Activated T-cell treated with anti-CD3 and anti-CD28 coated beads, Interleukin-2, amount 50 U/mL, for 4 hours (primary cell): ENCODE data around the gene ROR1. TPM values are rescaled to one million over a fixed set of nuclear protein-coding genes. Genes with fewer than 3 reads are reported as not detected.

Source experiments
- ATAC-seq, 2 donors: fragments of 200-7000 bp; cut with Tn5 transposase; one replicate each; pipeline ENCODE4 v1.10.0; 2021
- DNase-seq: peaks from one replicate; pipeline ENCODE4 v3.0.0-alpha.2; 2020
- H3K27me3 Mint-ChIP-seq: one replicate; pipeline ENCODE4 v1.8.0; 2021; ENCODE audit warnings: low read depth, mixed read lengths
- H3K36me3 Mint-ChIP-seq: one replicate; pipeline ENCODE4 v1.8.0; 2022; ENCODE audit warnings: mixed read lengths; ENCODE audit not compliant: insufficient read depth
- H3K4me1 Mint-ChIP-seq: one replicate; pipeline ENCODE4 v1.8.0; 2021; ENCODE audit warnings: low read depth, mixed read lengths
- H3K4me3 Mint-ChIP-seq: one replicate; pipeline ENCODE4 v1.8.0; 2021; ENCODE audit warnings: mild to moderate bottlenecking, moderate library complexity, mixed read lengths
- H3K9me3 Mint-ChIP-seq: one replicate; pipeline ENCODE4 v1.8.0; 2021; ENCODE audit warnings: mixed read lengths
- total RNA-seq, 3 donors: library from RNA; stranded (reverse); gene quantifications; one replicate each; pipeline ENCODE4 v1.2.1, GENCODE V29; 2021

ROR1 gene
- total RNA-seq, 3 donors from 2014 or later: 0.08 to 0.38 (median 0.18) TPM

- no peaks in the 10 kb centered on the region for H3K4me1 Mint-ChIP-seq
- ATAC-seq (no peak), DNase-seq (no peak)
- H3K36me3 Mint-ChIP-seq: no peaks in the 10 kb centered on the region
- peaks cover 4% of the 10 kb centered on the region for H3K27me3 Mint-ChIP-seq
- no peak overlapping the region for H3K4me3 Mint-ChIP-seq
- H3K9me3 Mint-ChIP-seq: no peaks in the 10 kb centered on the region
Measured at GRCh38 chr1:63892632-63893395, 119.0 kb downstream of the ROR1 start.

DNA sequence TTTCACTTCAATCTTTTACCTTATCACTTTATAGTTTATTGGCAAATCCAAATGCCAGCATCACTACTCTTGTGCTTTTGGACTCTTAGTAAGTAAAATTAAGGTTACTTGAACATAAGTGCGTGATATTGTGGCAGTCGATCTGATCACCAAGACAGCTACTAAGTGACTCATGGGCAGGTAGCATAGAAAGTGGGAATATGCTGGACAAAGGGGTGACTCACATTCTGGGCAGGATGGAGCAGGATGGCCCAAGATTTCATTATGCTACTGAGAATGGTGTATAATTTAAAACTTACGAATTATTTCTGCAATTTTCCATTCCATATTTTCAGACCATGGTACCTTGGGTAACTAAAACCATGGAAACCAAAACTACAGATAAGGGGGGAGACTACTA is 120.2 kb downstream of the ROR1 start:
- ATAC-seq (no peak), DNase-seq (no peak)
- Mint-ChIP-seq H3K9me3 (no peaks in the 10 kb centered on the region), H3K36me3 (no peaks in the 10 kb centered on the region), H3K4me3 (no peak overlapping the region), H3K27me3 (peaks cover 4% of the 10 kb centered on the region), H3K4me1 (no peaks in the 10 kb centered on the region)

DNA sequence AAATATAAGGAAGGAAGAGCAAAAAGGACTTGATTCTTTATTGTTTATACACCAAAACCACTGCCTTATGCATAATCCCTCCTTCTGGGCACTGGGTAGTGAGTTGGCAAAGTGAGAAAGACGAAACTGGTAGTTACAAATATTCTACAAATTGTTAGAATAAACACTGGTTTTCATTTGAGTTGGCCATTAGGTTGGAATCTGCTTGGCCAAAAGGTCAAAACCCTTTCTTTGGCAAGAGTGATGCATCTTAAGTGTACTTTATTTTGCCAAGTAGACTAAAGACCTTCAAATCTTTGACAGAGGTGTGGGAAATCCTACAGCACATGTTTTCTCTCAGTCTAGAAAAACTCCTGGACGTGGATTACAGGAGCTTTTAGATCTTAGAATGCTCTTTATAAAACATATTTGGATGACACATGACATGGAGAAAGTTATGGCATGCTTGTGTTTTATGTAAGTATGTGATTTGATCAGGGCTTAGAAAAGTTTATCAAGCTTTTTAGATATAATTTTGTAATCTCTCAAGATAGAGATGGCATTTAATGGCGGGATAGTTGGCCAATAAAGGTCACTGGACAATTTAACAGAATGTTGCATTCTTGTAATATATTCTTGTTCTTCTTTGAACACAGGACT is 120.9 kb downstream of the ROR1 start:
- no peak for ATAC-seq
- Mint-ChIP-seq H3K4me3 (no peak overlapping the region), H3K36me3 (no peaks in the 10 kb centered on the region)

DNA sequence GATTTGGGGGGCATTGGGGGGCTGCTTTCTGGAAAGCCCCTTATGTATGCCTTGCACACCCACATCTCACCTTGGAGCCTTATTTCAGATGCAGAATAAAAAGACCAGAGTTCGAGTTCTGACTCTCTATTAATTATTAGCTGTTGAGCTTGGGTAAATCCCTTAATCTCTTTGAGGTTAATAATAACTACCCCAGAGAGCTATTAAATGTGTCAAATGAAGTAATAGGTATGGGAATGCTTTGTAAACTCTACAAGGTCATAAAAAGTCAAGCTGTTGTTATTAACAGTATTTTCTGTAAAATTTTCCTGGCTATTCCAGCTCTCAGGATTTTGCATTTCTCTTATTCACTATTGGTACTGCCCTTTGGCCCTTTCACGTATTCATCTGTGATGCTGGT is 122.9 kb downstream of the ROR1 start:
- Mint-ChIP-seq H3K4me1 (no peaks in the 10 kb centered on the region), H3K9me3 (no peaks in the 10 kb centered on the region), H3K27me3 (peaks cover 4% of the 10 kb centered on the region), H3K4me3 (no peak overlapping the region), H3K36me3 (no peaks in the 10 kb centered on the region)
- DNase-seq (no peak), ATAC-seq (no peak)

More for the DNA sequence above, 120.9 kb downstream of the ROR1 start:
- H3K9me3 Mint-ChIP-seq: no peaks in the 10 kb centered on the region
- no peaks in the 10 kb centered on the region for H3K4me1 Mint-ChIP-seq
- DNase-seq: no peak
- peaks cover 4% of the 10 kb centered on the region for H3K27me3 Mint-ChIP-seq

GRCh38 chr1:63898428-63899196 is 124.8 kb downstream of the ROR1 start:
- no peak for DNase-seq
- H3K36me3 Mint-ChIP-seq: no peaks in the 10 kb centered on the region
- H3K9me3 Mint-ChIP-seq: no peaks in the 10 kb centered on the region
- H3K4me3 Mint-ChIP-seq: no peak overlapping the region
- H3K27me3 Mint-ChIP-seq: peaks cover 4% of the 10 kb centered on the region
- no peaks in the 10 kb centered on the region for H3K4me1 Mint-ChIP-seq
- ATAC-seq: no peak

GRCh38 chr1:63901094-63901493 is 127.3 kb downstream of the ROR1 start:
- Mint-ChIP-seq H3K36me3 (no peaks in the 10 kb centered on the region), H3K4me1 (no peaks in the 10 kb centered on the region), H3K4me3 (no peak overlapping the region), H3K27me3 (peaks cover 5% of the 10 kb centered on the region), H3K9me3 (no peaks in the 10 kb centered on the region)
- DNase-seq: no peak
- ATAC-seq: no peak

- Mint-ChIP-seq H3K36me3 (no peaks in the 10 kb centered on the region), H3K4me3 (no peak overlapping the region), H3K4me1 (no peaks in the 10 kb centered on the region), H3K27me3 (peaks cover 2% of the 10 kb centered on the region), H3K9me3 (no peaks in the 10 kb centered on the region)
- no peak for ATAC-seq
- DNase-seq: no peak
Measured at GRCh38 chr1:63902844-63903589, 129.2 kb downstream of the ROR1 start.

GRCh38 chr1:63903947-63904610 is 130.3 kb downstream of the ROR1 start:
- Mint-ChIP-seq H3K27me3 (peaks cover 2% of the 10 kb centered on the region), H3K4me1 (no peaks in the 10 kb centered on the region), H3K9me3 (no peaks in the 10 kb centered on the region), H3K36me3 (no peaks in the 10 kb centered on the region), H3K4me3 (no peak overlapping the region)
- DNase-seq (no peak), ATAC-seq (no peak)

DNA sequence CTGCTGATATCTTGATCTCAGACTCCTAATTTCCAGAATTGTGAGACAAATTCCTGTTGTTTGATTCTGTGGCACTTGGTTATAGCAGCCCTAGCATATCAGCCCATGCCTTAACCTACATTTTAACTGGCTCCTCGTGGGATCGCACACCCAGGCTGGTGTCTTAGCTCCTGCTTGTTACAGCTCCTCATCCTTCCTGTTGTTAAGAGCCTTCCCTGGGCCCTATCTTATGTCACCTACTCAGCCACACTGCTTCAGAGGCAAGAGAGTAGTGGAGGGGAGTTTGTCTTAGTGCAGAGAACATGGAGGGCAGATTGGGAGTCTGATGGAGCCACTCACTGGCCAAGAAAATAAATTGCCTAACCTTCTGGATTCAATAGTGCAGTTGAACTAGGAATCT is 131.0 kb downstream of the ROR1 start:
- Mint-ChIP-seq H3K9me3 (no peaks in the 10 kb centered on the region), H3K27me3 (peaks cover 2% of the 10 kb centered on the region), H3K4me1 (no peaks in the 10 kb centered on the region), H3K36me3 (no peaks in the 10 kb centered on the region), H3K4me3 (no peak overlapping the region)
- ATAC-seq: no peak
- DNase-seq: no peak

DNA sequence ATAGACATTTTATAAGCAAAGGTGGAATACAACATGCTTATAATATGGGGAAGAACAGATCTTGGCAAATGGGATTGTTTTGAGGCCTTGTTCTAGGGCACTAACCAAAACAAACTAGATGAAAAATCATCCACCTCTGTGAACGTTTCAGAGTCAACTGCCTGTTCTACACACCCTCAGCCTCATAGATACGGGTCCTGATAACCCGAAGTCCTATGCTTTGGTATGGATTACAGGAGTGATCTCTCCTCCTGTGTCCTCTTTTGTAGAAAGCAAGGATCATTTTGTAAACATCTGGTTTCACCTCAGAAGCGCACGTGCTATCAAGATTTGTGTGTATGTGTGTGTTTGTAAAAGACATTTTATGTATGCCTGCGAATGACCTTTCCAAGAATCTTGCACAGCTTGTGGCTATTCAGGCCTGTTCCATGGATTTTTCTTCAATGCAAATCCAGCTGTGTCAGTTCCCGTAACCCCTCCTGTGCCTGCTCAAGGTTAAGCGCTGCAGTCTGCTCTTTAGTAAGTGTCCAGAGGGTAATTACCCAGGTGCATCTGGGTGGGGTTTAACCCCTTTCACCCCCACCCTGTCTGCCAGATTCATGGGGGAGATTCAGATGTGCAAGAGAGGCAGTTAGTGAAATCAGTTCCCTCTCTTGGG is 132.4 kb downstream of the ROR1 start:
- DNase-seq (no peak), ATAC-seq (no peak)
- Mint-ChIP-seq H3K36me3 (no peaks in the 10 kb centered on the region), H3K27me3 (peaks cover 2% of the 10 kb centered on the region), H3K4me1 (no peaks in the 10 kb centered on the region), H3K4me3 (no peak overlapping the region), H3K9me3 (no peaks in the 10 kb centered on the region)

DNA sequence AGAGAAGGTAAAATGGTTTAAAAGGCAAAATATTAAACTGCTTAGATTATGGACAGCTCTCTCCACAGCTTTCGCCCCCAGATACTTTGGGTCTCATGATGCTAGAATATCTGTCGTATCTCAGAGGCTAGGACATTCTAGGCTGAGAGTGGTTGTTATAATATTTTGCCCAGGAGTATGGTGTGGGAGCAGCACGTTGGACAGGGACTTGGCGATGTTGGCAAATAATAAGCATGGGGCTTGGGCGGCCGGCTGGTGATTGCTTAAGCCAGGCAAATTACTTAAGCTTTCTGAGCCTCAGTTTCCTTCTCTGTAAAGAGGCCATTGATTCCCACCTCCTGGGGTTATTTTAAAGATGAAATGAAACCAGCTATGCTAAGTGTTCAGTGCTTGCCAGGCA is 133.2 kb downstream of the ROR1 start:
- DNase-seq (no peak), ATAC-seq (no peak)
- Mint-ChIP-seq H3K27me3 (peaks cover 2% of the 10 kb centered on the region), H3K4me1 (no peaks in the 10 kb centered on the region), H3K9me3 (no peaks in the 10 kb centered on the region), H3K36me3 (no peaks in the 10 kb centered on the region), H3K4me3 (no peak overlapping the region)

- Mint-ChIP-seq H3K4me1 (no peaks in the 10 kb centered on the region), H3K36me3 (no peaks in the 10 kb centered on the region), H3K4me3 (no peak overlapping the region), H3K27me3 (peaks cover 6% of the 10 kb centered on the region), H3K9me3 (no peaks in the 10 kb centered on the region)
- ATAC-seq (no peak), DNase-seq (no peak)
Measured at GRCh38 chr1:63908016-63908415, 134.2 kb downstream of the ROR1 start.

- H3K27me3 Mint-ChIP-seq: peaks cover 5% of the 10 kb centered on the region
- ATAC-seq (no peak), DNase-seq (no peak)
- no peaks in the 10 kb centered on the region for H3K9me3 Mint-ChIP-seq
- no peak overlapping the region for H3K4me3 Mint-ChIP-seq
- no peaks in the 10 kb centered on the region for H3K4me1 Mint-ChIP-seq
- no peaks in the 10 kb centered on the region for H3K36me3 Mint-ChIP-seq
Measured at GRCh38 chr1:63909526-63909925, 135.7 kb downstream of the ROR1 start.
